Stimulated activated CD8-positive, alpha-beta memory T cell treated with anti-CD3 and anti-CD28 coated beads, Interleukin-4, amount 100 ng/mL, for 4 hours (primary cell): ENCODE results near the gene RBBP7.
"Not testable (repeated sequence)": the region's sequence is repeated elsewhere in the genome, so short reads cannot be mapped to it uniquely, and the experiment has no call there.

Experiments used
- DNase-seq, 2 donors: peaks; one replicate each; pipeline ENCODE4 v3.0.0-alpha.2; 2020; ENCODE audit warnings: low read depth in 2 of 2, low spot score in 1 of 2

The RBBP7 gene

GRCh38 chrX:16867947-16868346 lies 2.2 kb downstream of the RBBP7 start:
- DNase-seq = no peak

- DNase-seq = no peak
These were observed 7.3 kb downstream of the RBBP7 start for GRCh38 chrX:16862829-16863228.

GRCh38 chrX:16856744-16857143 lies 13.4 kb downstream of the RBBP7 start:
- DNase-seq = no peak

- not testable (repeated sequence) for DNase-seq
These were observed 14.1 kb downstream of the RBBP7 start for GRCh38 chrX:16856076-16856404.

- DNase-seq = no peak
These were observed 14.6 kb downstream of the RBBP7 start for GRCh38 chrX:16855363-16856075.

GRCh38 chrX:16853537-16853936 lies 16.6 kb downstream of the RBBP7 start:
- no peak for DNase-seq

GRCh38 chrX:16852617-16853179 lies 17.5 kb downstream of the RBBP7 start:
- DNase-seq = no peak

- DNase-seq = no peak
These were observed 18.3 kb downstream of the RBBP7 start for GRCh38 chrX:16851827-16852226.

GRCh38 chrX:16851421-16851820 lies 18.7 kb downstream of the RBBP7 start:
- no peak for DNase-seq

GRCh38 chrX:16848541-16848940 lies 21.6 kb downstream of the RBBP7 start:
- no peak for DNase-seq

- no peak for DNase-seq
These were observed 24.5 kb downstream of the RBBP7 start for GRCh38 chrX:16845686-16846085.

- no peak for DNase-seq
These were observed 26.8 kb downstream of the RBBP7 start for GRCh38 chrX:16843208-16843909.

GRCh38 chrX:16842684-16843083 lies 27.5 kb downstream of the RBBP7 start:
- DNase-seq = no peak

- no peak for DNase-seq
These were observed 30.2 kb downstream of the RBBP7 start for GRCh38 chrX:16839852-16840460.

GRCh38 chrX:16839219-16839851 lies 30.8 kb downstream of the RBBP7 start:
- no peak for DNase-seq

- DNase-seq = no peak
These were observed 31.7 kb downstream of the RBBP7 start for GRCh38 chrX:16838202-16839066.

- DNase-seq = no peak
These were observed 33.8 kb downstream of the RBBP7 start for GRCh38 chrX:16836371-16836770.

- no peak for DNase-seq
These were observed 35.4 kb downstream of the RBBP7 start for GRCh38 chrX:16834806-16835205.

GRCh38 chrX:16832301-16832700 lies 37.9 kb downstream of the RBBP7 start:
- no peak for DNase-seq

GRCh38 chrX:16828124-16828908 lies 41.8 kb downstream of the RBBP7 start:
- DNase-seq = no peak
